OCI-LY7 (cell line): ENCODE data around the gene KCNA2. TPM values are rescaled to one million over a fixed set of nuclear protein-coding genes. Genes with fewer than 3 reads are reported as not detected.

ENCODE experiments used
- BruUV-seq: library from RNA; stranded (reverse); fragments of 400-500 nt; replicated peaks from 2 replicates; lab custom pipeline; 2021; lab: Mats Ljungman, UMichigan
- CTCF ChIA-PET: fragments of 300-600 bp; sonication (Branson Sonifier 250); formaldehyde crosslinking; loops from one replicate; lab custom pipeline; 2022; ENCODE audit warnings: antibody characterized with exemption; ENCODE audit not compliant: unreplicated experiment; lab: Charles Lee
- POLR2A ChIA-PET: fragments of 300-600 bp; sonication (Branson Sonifier 250); formaldehyde crosslinking; loops from one replicate; lab custom pipeline; 2022; ENCODE audit warnings: antibody characterized with exemption; lab: Charles Lee
- DNase-seq: peaks from one replicate; pipeline ENCODE4 v3.0.0-alpha.2; 2015; ENCODE audit warnings: low spot score
- H2AFZ ChIP-seq: fragments of 200-600 bp; sonication (generic), shearing (Covaris generic); 2 replicates; pipeline ENCODE4 v1.6.1; 2014; ENCODE audit warnings: mild to moderate bottlenecking, antibody characterized with exemption, low read length, moderate library complexity
- H3K27ac ChIP-seq: fragments of 200-600 bp; sonication (generic); 2 replicates; pipeline ENCODE4 v1.5.1; 2014; ENCODE audit warnings: mixed run types, low read depth, mild to moderate bottlenecking, moderate library complexity, low read length, inconsistent platforms; ENCODE audit not compliant: poor library complexity, severe bottlenecking
- H3K36me3 ChIP-seq: fragments of 200-600 bp; sonication (generic); 2 replicates; pipeline ENCODE4 v1.6.1; 2014; ENCODE audit warnings: mild to moderate bottlenecking, antibody characterized with exemption, low read length, moderate library complexity, mixed read lengths; ENCODE audit not compliant: insufficient read depth
- H3K4me1 ChIP-seq: fragments of 200-600 bp; sonication (generic); 2 replicates; pipeline ENCODE4 v1.5.1; 2014; ENCODE audit warnings: mild to moderate bottlenecking, low read length; ENCODE audit not compliant: insufficient read depth, poor library complexity, severe bottlenecking
- H3K4me2 ChIP-seq: fragments of 200-600 bp; sonication (generic); 2 replicates; pipeline ENCODE4 v1.6.1; 2014; ENCODE audit warnings: mild to moderate bottlenecking, low read length
- H3K4me3 ChIP-seq: fragments of 200-600 bp; sonication (generic); 2 replicates; pipeline ENCODE4 v1.5.1; 2014; ENCODE audit warnings: mild to moderate bottlenecking, low read depth, low read length; ENCODE audit not compliant: poor library complexity, severe bottlenecking
- H3K79me2 ChIP-seq: fragments of 200-600 bp; sonication (generic); 2 replicates; pipeline ENCODE4 v1.6.1; 2016; ENCODE audit warnings: low read depth, mild to moderate bottlenecking, low read length, moderate library complexity, mixed read lengths; ENCODE audit not compliant: insufficient read depth
- H3K9me2 ChIP-seq: fragments of 200-600 bp; sonication (generic); 2 replicates; pipeline ENCODE4 v1.6.1; 2016; ENCODE audit warnings: mild to moderate bottlenecking, low read length, mixed read lengths; ENCODE audit not compliant: insufficient read depth
- H3K9me3 ChIP-seq: fragments of 200-600 bp; sonication (generic); 2 replicates; pipeline ENCODE4 v1.6.1; 2014; ENCODE audit warnings: mild to moderate bottlenecking, mixed run types, low read length, mixed read lengths
- H4K20me1 ChIP-seq: fragments of 200-600 bp; sonication (generic); 2 replicates; pipeline ENCODE4 v1.6.1; 2014; ENCODE audit warnings: mild to moderate bottlenecking, antibody characterized with exemption, low read length, moderate library complexity, mixed read lengths; ENCODE audit not compliant: insufficient read depth
- CTCF ChIP-seq: fragments of 200-600 bp; sonication (generic); conservative IDR thresholded peaks from 2 replicates; pipeline ENCODE4 v1.5.1; 2014; ENCODE audit warnings: mild to moderate bottlenecking, antibody characterized with exemption, low read length, moderate library complexity, mixed read lengths
- EZH2phosphoT487 ChIP-seq: fragments of 200-600 bp; sonication (generic); IDR thresholded peaks from 2 replicates; pipeline ENCODE4 v1.6.1; 2018; ENCODE audit warnings: low read depth, borderline replicate concordance, mild to moderate bottlenecking, mixed run types, antibody characterized with exemption, low read length, moderate library complexity, mixed read lengths
- intact Hi-C: fragments of 100-400 bp; cut with micrococcal nuclease; formaldehyde crosslinking; loops from one replicate; pipeline ENCODE4 v1.10.0; 2022; ENCODE audit not compliant: unreplicated experiment
- total RNA-seq, 2 experiments: library from RNA; depleted of rRNA in 1 of 2; stranded (reverse); fragments of >200 nt in 1 of 2; shearing (Covaris generic) in 1 of 2; gene quantifications; 2 replicates each; pipeline ENCODE4 v1.2.3, GENCODE V29; 2014 to 2022

KCNA2 gene
- total RNA-seq, 2 experiments from 2014 or later, result 0.22 to 2.3 TPM

DNA sequence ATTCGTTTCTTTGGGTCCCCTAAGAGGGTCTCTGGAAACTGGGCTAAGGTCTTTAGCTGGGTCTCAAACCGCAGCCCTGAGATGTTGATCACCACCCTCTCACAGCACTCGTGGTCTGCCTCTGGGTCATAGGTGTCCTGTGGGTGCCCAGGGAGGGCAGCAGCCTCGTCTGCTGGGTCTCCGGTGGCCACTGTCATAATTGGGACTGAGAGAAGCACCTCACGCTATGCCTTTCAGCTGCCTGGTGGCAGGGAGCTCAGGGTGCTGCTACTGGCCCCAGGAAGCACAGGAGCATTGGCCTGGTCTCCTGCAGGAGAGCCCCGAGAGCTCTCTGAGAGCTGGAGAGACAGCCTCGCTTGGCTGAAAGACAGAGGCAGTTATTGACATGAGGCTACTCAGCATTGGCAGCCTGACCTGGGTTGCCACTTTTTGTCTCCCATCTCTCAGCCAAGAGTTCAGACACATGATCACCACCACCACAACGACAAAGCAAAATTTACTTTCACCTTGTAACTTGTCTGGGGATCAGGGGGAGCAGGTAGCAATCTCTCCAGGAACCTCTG lies 1.5 kb downstream of the KCNA2 start:
- no peak for DNase-seq
- no peak for TF ChIP-seq EZH2phosphoT487
- no peak for TF ChIP-seq CTCF
- Histone ChIP-seq H2AFZ (no peak overlapping the region), H3K27ac (no peak overlapping the region), H3K4me2 (no peak overlapping the region), H3K9me3 (no peaks in the 10 kb centered on the region), H3K36me3 (no peaks in the 10 kb centered on the region), H3K79me2 (no peaks in the 10 kb centered on the region), H3K4me1 (no peaks in the 10 kb centered on the region), H4K20me1 (no peaks in the 10 kb centered on the region), H3K4me3 (no peak overlapping the region), H3K9me2 (no peaks in the 10 kb centered on the region)
- ChIA-PET POLR2A (interaction anchor here (1.0 kb wide), 1 partner anchor 182 kb away, joined by 3 read pairs; no protein-coding TSS in a partner anchor), CTCF (interaction anchor here (0.5 kb wide), 1 partner anchor 190 kb away, joined by 4 read pairs; no protein-coding TSS in a partner anchor)
- intact Hi-C loops, result no loop called here
- no TSS peak for BruUV-seq

DNA sequence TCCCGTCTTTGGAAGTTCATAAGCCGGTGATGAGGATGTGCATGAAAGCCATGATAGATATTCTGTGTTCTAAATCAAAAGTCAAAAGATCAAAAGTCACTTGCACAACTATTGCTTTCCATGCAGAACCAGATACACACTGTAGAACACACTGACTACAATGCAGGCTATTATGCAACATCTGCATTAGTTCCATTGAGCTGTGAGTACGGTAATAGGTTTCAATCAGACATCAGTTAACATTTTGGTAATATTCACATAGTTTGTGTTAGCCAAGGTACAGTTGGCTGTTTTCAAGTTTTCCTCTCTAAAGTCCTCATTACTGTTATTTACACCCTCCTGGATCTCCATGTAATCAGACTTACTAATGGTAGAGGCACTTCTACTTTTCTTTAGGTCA lies 3.1 kb downstream of the KCNA2 start:
- POLR2A ChIA-PET, result no interaction called here
- no peaks in the 10 kb centered on the region for H3K9me2 ChIP-seq
- no peak overlapping the region for H3K27ac ChIP-seq
- CTCF ChIA-PET, result no interaction called here
- no peak for DNase-seq
- no peak overlapping the region for H3K4me2 ChIP-seq
- intact Hi-C loops, result no loop called here
- H3K79me2 ChIP-seq, result no peaks in the 10 kb centered on the region
- H3K36me3 ChIP-seq, result no peaks in the 10 kb centered on the region
- H4K20me1 ChIP-seq, result no peaks in the 10 kb centered on the region
- H3K4me3 ChIP-seq, result no peak overlapping the region
- no peaks in the 10 kb centered on the region for H3K9me3 ChIP-seq
- TF ChIP-seq EZH2phosphoT487, result no peak
- no peak for TF ChIP-seq CTCF
- no peaks in the 10 kb centered on the region for H3K4me1 ChIP-seq
- no peak overlapping the region for H2AFZ ChIP-seq
- no TSS peak for BruUV-seq

- H3K27ac ChIP-seq, result no peak overlapping the region
- DNase-seq, result no peak
- no peaks in the 10 kb centered on the region for H3K9me3 ChIP-seq
- no peak overlapping the region for H3K4me3 ChIP-seq
- H3K36me3 ChIP-seq, result no peaks in the 10 kb centered on the region
- intact Hi-C loops, result no loop called here
- no peak overlapping the region for H3K4me2 ChIP-seq
- BruUV-seq, result no TSS peak
- H3K9me2 ChIP-seq, result no peaks in the 10 kb centered on the region
- no peak for TF ChIP-seq EZH2phosphoT487
- TF ChIP-seq CTCF, result no peak
- H3K79me2 ChIP-seq, result no peaks in the 10 kb centered on the region
- ChIA-PET CTCF (no interaction called here), POLR2A (no interaction called here)
- H2AFZ ChIP-seq, result no peak overlapping the region
- no peaks in the 10 kb centered on the region for H3K4me1 ChIP-seq
- H4K20me1 ChIP-seq, result no peaks in the 10 kb centered on the region
Measured at GRCh38 chr1:110602466-110602865, 3.7 kb downstream of the KCNA2 start.
